OCI-LY1 (cell line): ENCODE data around the gene WRNIP1.

Source experiments
- CTCF ChIP-seq: fragments of 200-600 bp; sonication (generic), shearing (Covaris generic); IDR thresholded peaks from 2 replicates; pipeline ENCODE4 v1.5.1; 2017; ENCODE audit warnings: mild to moderate bottlenecking, antibody characterized with exemption, low read length, moderate library complexity, mixed read lengths
- EZH2 ChIP-seq: fragments of 200-600 bp; sonication (generic), shearing (Covaris generic); IDR thresholded peaks from 2 replicates; pipeline ENCODE4 v1.8.0; 2017; ENCODE audit warnings: borderline replicate concordance, mixed run types, mild to moderate bottlenecking, antibody characterized with exemption, low read length, moderate library complexity, mixed read lengths

- TF ChIP-seq CTCF = no peak
- no peak for TF ChIP-seq EZH2
Observed at GRCh38 chr6:2784061-2784460, 18.9 kb downstream of the WRNIP1 start.
